ENCODE data around the gene MYO5A. TPM values are rescaled to one million over a fixed set of nuclear protein-coding genes. Genes with fewer than 3 reads are reported as not detected.

Gene MYO5A
- total RNA-seq, 3 donors from 2014 or later: 4.1 to 26.7 (median 12.6) TPM

DNA sequence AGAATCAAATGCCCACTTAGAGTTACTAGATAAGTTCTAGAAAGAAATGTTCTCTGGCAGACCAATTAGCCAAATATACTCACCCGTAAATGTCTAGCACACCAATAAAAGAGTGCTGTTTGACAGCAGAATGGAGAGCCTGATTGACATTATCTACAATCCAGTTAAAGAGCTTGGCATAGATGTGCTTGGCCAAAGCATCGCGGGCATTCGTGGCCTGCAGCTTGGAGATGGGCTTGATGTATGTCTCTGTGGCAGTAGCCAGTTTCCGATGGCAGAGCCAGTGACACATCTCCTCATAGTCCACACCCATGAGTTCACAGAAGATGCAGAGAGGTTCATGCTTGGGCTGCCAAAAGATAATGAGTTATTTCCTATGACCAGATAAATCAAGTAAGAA, 131.6 kb downstream of the MYO5A start:
- Histone ChIP-seq H3K4me1 (ENCODE audit: low read depth) (no peaks in the 10 kb centered on the region), H3K36me3 (ENCODE audit: low read depth) (no peaks in the 10 kb centered on the region), H3K9me3 (no peaks in the 10 kb centered on the region), H3K4me3 (no peak overlapping the region)
- TF ChIP-seq, protein P1, sequence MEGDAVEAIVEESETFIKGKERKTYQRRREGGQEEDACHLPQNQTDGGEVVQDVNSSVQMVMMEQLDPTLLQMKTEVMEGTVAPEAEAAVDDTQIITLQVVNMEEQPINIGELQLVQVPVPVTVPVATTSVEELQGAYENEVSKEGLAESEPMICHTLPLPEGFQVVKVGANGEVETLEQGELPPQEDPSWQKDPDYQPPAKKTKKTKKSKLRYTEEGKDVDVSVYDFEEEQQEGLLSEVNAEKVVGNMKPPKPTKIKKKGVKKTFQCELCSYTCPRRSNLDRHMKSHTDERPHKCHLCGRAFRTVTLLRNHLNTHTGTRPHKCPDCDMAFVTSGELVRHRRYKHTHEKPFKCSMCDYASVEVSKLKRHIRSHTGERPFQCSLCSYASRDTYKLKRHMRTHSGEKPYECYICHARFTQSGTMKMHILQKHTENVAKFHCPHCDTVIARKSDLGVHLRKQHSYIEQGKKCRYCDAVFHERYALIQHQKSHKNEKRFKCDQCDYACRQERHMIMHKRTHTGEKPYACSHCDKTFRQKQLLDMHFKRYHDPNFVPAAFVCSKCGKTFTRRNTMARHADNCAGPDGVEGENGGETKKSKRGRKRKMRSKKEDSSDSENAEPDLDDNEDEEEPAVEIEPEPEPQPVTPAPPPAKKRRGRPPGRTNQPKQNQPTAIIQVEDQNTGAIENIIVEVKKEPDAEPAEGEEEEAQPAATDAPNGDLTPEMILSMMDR (IDR thresholded peaks at IDR 0.05): no peak
- ATAC-seq (no peak), DNase-seq (no peak)
- intact Hi-C loops (cut with DNase I, micrococcal nuclease): no loop called here

DNA sequence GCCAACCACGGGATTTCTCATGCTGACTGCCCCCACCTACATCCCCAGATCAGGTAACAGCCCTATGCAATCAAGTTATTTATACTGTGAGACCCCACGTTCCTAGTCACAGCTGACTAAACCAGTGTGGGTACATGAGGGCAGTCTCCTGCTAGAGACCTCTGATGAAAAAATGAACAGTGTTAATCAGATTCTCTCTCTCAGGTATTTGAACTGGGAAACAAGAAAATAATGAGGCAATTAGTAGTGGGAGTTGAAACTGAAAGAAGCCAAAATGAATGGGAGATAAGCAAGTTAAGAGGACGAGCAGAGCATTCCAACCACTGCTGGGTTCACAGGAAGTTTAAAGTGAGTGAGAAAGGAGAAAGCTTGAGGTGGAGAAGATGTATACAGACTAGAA, 134.6 kb downstream of the MYO5A start:
- intact Hi-C loops (cut with DNase I, micrococcal nuclease): no loop called here
- Histone ChIP-seq H3K4me3 (no peak overlapping the region), H3K4me1 (ENCODE audit: low read depth) (no peaks in the 10 kb centered on the region), H3K9me3 (no peaks in the 10 kb centered on the region), H3K36me3 (ENCODE audit: low read depth) (no peaks in the 10 kb centered on the region)
- no peak for ATAC-seq
- TF ChIP-seq, protein P1 (IDR thresholded peaks at IDR 0.05): no peak
- no peak for DNase-seq

DNA sequence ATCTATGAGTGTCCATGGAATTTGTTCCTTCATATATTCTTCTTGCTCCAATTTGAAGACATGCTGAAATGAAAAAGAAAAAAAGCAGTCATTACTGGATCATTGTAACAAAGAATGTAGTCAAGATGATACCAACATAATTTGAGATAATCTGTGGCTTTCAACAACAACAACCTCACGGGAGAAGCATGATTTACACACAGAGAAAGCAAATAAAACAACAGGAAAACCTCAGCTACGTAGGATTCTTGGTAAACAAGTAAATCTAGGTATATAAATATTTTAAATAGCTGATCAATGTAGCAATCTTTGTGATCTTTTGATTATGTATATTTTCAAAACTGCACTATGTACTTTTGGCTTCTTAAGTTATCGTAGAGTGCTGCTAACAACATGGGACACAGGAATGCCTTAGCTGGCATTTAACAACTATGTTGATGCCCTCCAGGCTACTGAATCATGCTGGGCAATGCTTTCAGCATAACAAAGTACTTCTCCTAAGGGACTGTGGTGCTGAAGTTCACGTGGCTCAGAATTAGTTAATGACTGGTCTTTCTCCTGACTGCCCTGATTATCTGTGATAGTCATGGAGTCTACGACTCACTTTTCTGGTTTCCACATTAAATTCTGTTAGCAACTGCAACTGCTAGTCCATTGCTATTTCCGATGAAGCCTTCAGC, 136.5 kb downstream of the MYO5A start:
- intact Hi-C loops (cut with DNase I, micrococcal nuclease): no loop called here
- no peak for DNase-seq
- TF ChIP-seq, protein P1 (IDR thresholded peaks at IDR 0.05): no peak
- ATAC-seq: no peak
- no peak overlapping the region for H3K4me3 ChIP-seq
- no peaks in the 10 kb centered on the region for H3K9me3 ChIP-seq
- no peaks in the 10 kb centered on the region for H3K4me1 ChIP-seq (ENCODE audit: low read depth)
- no peaks in the 10 kb centered on the region for H3K36me3 ChIP-seq (ENCODE audit: low read depth)

DNA sequence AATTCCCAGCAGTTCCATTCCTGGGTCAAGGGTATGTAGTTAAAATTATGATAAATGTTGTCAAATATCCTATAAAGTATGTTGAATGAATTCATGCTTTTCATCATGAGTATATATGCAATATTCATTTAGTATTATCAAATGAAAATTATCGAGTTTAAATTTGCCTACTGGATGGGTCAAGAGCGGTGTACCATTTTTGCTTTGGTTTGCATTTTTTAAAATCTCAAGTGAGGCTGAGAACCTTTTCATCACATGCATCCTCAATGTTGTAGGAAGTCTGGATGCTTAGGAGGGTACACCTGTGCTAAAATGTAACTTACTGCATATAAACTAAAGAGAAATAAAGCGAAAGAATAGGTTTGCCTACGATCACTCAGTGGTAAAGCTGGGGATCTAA, 137.6 kb downstream of the MYO5A start:
- ATAC-seq: no peak
- TF ChIP-seq, protein P1 (IDR thresholded peaks at IDR 0.05): no peak
- intact Hi-C loops (cut with DNase I, micrococcal nuclease): no loop called here

DNA sequence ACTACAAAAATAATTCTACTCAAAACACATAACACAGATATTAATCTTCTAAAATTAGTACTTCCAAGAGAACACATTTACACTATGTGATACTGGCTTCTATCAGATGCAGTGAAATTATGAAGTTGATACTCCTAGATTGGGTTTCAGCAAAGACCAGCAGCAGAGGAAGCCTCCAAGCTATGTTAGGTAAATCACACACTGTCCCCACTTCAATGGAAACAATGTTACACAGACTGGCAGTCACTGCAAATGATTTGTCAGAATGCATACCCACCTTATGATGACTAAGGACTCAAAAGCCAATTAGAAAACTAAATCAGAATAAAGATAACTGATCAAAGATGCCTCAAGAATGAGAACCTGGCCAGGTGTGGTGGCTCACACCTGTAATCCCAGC, 143.0 kb downstream of the MYO5A start:
- ATAC-seq: no peak

More for the DNA sequence above, 137.6 kb downstream of the MYO5A start:
- no peaks in the 10 kb centered on the region for H3K36me3 ChIP-seq (ENCODE audit: low read depth)
- no peaks in the 10 kb centered on the region for H3K4me1 ChIP-seq (ENCODE audit: low read depth)
- DNase-seq: no peak
- no peaks in the 10 kb centered on the region for H3K9me3 ChIP-seq
- H3K4me3 ChIP-seq: no peak overlapping the region

More for the DNA sequence above, 143.0 kb downstream of the MYO5A start:
- intact Hi-C loops (cut with DNase I, micrococcal nuclease): no loop called here
- no peak for DNase-seq
- no peak overlapping the region for H3K4me3 ChIP-seq
- no peaks in the 10 kb centered on the region for H3K4me1 ChIP-seq (ENCODE audit: low read depth)
- no peaks in the 10 kb centered on the region for H3K9me3 ChIP-seq
- TF ChIP-seq, protein P1 (IDR thresholded peaks at IDR 0.05): no peak
- H3K36me3 ChIP-seq (ENCODE audit: low read depth): no peaks in the 10 kb centered on the region

All from mucosa of descending colon (tissue), 3 donors.